Hematopoietic multipotent progenitor cell treated with erythropoietin and hydrocortisone succinate and interleukin-3 and kit ligand, for 8 days (in vitro differentiated cells): ENCODE measurements around the gene SYT2.
"Not testable (repeated sequence)": the region's sequence is repeated elsewhere in the genome, so short reads cannot be mapped to it uniquely, and the experiment has no call there.

Experiments used
- DNase-seq: peaks from one replicate; pipeline ENCODE4 v3.0.0-alpha.2; 2015

The SYT2 gene

GRCh38 chr1:202639500-202639899 is 70.8 kb downstream of the SYT2 start:
- DNase-seq = no peak

DNA sequence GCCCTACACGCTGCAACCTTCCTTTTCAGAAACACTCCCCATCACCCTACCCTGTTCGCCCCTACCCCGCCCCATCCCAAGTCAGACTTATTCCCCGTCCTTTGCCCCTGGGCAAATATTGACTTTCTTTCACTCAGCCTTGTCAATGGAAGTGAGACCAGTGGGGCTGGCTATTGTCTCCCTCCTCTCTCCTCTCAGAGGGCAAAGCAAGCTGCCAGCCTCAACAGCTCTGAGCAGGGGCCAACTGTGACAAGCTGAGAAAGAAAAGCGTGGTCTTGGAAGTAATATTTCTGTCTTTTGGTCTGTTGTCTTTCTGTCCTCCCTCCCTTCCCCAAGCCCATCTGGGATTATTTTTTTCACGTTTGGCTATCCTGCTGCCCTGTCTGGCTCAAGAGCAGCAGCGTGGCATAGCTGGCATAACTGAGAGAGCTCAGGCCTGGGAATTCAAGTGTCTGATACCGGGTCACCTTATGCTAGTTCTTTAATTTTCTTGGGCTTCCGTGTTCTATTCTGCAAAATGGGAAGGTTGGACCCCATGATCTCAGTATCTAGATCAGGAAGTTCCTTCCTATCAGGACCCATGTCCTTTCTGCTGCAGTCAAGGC is 71.5 kb downstream of the SYT2 start:
- DNase-seq = not testable (repeated sequence)

DNA sequence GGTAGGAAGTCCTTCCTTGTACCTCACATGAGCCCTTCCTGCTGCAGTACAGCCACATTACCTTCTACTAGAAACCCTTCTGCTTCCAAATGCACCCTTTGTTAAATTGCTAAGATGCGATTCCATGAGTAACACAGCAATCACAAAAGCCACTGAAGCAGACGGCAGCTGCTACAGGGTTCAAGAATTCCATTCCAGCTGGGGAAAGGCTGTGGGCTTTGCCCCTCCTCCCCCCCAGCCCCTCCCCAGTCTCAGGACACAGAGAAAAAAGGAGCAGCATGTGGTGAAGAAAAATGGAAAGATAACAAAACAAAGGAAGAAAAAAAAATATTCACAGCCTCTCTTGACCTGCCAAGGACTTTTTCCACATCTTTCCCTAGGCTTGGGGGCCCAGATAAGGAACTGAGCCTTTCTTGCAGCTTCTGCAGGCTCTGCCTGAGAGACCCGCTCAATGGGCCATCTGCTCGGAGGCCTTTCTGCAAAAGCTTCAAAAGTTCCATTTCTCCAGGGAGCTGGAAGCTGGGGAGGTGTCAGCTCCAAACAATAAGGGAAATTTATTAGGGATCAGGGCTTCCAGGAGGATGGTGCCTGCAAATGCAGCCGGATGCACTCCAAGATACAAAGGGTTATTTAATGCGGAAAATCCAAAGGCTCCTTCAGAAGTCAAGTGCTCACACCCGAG is 72.1 kb downstream of the SYT2 start:
- DNase-seq = no peak

GRCh38 chr1:202637321-202638018 is 72.8 kb downstream of the SYT2 start:
- DNase-seq = not testable (repeated sequence)

DNA sequence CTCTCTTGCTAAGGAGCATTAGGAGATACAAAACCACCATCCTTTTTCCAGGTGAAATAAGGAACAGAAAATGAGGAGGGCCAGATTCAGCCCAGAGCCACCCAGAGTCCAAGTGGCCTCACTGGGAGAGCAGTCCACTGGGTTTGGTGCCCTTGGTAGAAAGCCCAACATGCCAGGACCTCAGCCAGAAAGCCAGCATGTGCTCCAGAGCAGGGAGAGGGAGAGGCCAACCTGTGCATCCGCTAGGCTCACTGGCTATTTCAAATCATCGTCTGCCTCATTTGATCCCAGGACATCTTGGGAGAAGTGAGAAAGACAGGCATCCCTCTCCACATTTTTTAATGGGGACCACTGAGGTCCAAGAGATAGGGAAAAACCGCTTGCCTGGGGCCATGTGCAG is 74.1 kb downstream of the SYT2 start:
- DNase-seq = not testable (repeated sequence)

- no peak for DNase-seq
Measured at GRCh38 chr1:202632241-202632640, 78.0 kb downstream of the SYT2 start.

DNA sequence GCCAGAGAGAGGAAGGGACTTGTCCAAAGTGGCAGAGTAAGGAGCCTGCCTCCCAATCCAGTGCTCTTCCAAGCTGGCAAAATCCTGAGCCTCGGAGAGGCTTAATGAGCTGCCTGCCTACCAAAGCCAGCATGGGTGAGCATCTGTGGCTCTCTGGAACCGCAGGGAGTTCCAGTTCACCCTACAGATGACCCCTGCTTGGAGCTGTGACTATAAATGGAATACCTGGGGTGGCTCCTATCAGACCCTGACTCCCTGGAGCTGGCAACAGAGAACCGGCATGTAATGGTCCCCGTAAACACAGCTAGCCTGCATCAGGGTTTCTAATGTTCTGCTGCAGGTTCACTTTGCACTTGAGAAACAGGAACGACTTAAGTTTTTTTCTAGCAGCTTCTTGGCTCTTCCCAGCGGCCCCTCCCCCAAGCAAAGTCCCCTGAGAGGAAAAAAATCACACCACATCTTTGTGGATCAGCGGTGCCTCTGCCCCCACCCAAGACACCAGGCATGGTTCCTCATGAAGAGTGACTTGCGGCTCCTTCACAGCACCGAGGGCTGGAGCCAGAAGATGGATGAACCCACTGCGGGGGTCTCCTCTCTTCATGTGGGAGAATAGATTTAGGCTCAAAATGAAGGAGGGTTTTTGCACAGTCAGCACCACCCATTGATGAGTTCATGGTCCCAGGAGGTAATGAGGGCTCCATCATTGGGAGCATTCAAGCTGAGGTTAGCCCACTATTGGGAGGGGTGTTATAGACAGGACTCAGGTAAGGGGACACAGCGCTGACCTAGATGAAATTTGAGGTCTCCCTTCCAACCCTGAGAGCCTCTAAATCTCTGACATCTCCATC is 79.0 kb downstream of the SYT2 start:
- no peak for DNase-seq

GRCh38 chr1:202630541-202630940 is 79.7 kb downstream of the SYT2 start:
- DNase-seq = no peak

- not testable (repeated sequence) for DNase-seq
Measured at GRCh38 chr1:202630096-202630495, 80.2 kb downstream of the SYT2 start.

- DNase-seq = not testable (repeated sequence)
Measured at GRCh38 chr1:202629257-202629811, 80.9 kb downstream of the SYT2 start.

GRCh38 chr1:202628646-202629215 is 81.5 kb downstream of the SYT2 start:
- no peak for DNase-seq

DNA sequence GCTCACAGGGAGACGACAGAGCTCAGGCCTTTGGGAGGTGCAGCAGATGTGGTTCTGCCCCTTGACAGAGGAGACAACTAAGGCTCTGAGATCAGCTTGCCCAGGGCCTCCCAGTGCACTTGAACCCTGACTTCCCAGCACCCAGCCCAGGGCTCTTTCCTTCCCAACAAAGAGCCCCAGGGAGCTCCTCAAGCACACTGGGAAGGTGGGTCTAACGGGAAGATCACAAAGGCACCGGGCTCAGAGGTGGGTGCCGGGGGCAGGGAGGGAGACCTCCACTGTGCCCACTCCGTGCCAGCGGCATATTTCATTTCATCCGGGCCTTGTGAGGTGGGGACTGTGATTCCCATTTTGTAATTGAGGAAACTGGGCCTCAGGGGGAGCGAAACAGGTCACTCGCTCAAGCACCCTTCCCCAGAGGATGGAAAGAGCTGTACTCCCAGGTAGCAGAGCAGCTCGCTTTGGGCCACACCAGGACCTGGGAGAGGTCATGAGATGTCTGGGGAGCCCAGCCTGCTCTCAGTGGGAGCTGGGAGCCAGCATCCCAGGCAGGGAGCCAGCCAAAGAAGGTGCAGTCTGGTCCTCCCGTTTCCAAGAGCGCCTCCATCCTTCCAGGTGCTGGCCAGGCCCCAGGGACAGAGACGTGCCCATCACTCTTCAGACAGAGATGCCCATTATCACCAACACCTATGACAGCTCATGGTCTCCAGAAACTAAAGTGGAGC is 82.3 kb downstream of the SYT2 start:
- no peak for DNase-seq

- not testable (repeated sequence) for DNase-seq
Measured at GRCh38 chr1:202627036-202627435, 83.2 kb downstream of the SYT2 start.

DNA sequence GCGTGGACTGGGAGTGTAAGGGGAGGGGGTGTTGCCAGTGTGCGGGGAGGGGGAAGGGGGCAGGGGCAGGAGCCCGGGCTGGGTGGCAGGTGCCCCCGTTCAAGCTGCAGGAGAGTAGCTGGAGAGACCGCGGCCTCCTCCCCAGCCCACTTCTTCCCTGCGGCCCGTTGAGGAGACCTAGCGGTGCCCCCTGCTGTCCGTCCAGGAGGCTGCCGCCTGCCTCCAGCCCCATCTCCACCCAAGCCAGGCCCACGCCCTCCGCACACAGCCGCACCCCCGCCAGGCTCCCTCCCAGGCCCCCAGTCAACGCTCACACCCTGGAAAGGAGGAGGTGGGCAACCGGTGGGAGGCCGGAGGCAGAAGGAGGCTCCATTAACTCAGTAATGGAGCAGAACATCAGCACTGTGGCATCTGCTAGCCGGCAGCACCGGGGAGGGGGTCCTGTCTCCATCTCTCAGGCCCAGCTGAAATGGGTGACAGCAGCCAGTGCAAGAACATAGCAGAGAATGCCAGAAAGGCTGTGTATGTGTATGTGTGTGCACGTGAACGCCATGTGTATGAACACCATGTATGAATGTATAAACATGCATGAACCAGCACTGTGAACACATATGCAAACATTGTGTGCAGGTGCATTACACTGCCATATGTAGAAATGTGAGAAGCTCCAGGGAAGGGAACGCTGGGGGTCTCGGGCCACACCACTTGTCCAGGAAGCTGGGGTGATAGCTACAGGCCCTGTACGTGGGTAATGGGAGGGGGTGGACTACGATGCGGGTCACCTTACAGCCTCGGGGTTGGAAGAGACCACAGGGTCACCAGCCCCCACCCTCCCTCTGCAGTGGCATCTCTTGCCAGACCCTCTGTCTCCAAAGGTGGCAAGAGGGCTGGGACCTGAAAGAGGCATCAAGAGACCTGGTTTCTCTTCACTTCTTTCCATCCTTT is 84.6 kb downstream of the SYT2 start:
- DNase-seq = peak; percentile 66

GRCh38 chr1:202624781-202625108 is 85.5 kb downstream of the SYT2 start:
- no peak for DNase-seq

- no peak for DNase-seq
Measured at GRCh38 chr1:202624088-202624780, 86.0 kb downstream of the SYT2 start.

DNA sequence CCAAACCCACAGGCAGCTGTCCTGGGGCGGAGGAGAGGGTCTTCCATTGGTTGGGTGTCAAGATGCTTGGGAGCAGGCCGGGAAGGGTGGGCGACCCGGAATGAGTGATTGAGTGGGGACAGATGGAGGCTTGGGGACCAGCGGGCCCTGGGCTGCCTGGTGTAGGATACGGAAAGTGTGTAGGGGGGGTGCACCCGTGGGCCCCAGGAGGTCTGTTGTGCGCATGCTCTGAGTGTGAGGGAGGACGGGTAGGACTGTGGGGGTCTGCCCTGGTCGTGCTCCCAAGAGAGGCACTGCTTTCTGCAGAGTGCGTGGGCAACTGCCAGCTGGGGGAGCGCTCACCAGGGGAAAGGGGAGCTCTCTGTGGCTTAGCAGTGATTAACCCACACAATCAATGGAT is 86.8 kb downstream of the SYT2 start:
- DNase-seq = not testable (repeated sequence)

- DNase-seq = no peak
Measured at GRCh38 chr1:202623075-202623474, 87.2 kb downstream of the SYT2 start.

DNA sequence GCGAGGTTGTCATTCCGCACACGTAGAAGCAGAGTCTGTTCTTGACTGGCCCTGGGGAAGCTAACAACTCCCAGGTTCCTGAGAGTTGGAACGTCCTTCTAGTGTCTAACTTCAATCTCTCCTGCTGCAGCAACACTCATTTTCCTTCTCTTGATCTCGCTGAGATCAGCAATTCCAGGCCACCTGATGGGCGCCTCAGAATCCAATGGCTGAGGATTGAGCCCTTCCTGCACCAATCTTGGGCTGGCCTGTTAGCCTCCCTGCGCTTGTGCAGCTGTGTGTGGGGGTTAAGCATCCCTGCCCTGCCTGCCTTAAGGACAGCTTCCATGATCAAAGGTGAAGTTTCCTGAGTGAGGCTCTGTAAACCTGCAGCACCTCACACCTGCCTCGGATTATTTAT is 87.9 kb downstream of the SYT2 start:
- no peak for DNase-seq

DNA sequence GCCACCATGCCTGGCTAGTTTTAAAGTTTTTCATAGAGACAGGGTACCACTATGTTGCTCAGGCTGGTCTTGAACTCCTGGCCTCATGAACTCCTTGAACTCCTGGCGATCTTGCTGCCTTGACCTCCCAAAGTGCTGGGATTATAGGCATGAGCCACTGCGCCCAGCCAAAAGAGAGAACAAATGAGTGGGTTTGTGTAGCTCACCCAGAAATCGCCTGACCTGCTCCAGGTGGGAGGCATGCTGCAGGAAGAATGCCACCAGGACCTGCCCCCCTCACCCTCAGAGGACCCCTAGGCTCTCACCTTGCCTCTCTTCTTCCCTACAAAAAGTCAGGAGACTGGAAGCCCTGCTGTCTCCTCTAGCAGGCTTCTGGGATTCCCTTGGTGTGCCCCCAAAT is 88.8 kb downstream of the SYT2 start:
- no peak for DNase-seq
